GM12875 (cell line): Measurements from ENCODE around the gene NKX6-1.
A peak's percentile ranks its signal among the peaks of the same experiment; 100 is the strongest.

Source experiments
- H3K4me3 ChIP-seq: one replicate; pipeline ENCODE4 v1.5.1; 2011; ENCODE audit warnings: low read depth, low read length, control low read depth
- CTCF ChIP-seq: IDR thresholded peaks from 2 replicates; pipeline ENCODE4 v1.5.1; 2011; ENCODE audit warnings: low read depth, mild to moderate bottlenecking, control low read depth, inconsistent platforms, low read length, moderate library complexity, borderline replicate concordance; ENCODE audit not compliant: insufficient read depth

Gene NKX6-1

GRCh38 chr4:84529169-84529751 lies 30.2 kb upstream of the NKX6-1 start:
- H3K4me3 ChIP-seq = no peak overlapping the region
- peak; percentile 32; the same call in 1 of the 2 replicates for TF ChIP-seq CTCF

- no peak overlapping the region for H3K4me3 ChIP-seq
- TF ChIP-seq CTCF = no peak
Measured at GRCh38 chr4:84527391-84527790, 28.3 kb upstream of the NKX6-1 start.

- TF ChIP-seq CTCF = no peak
- no peak overlapping the region for H3K4me3 ChIP-seq
Measured at GRCh38 chr4:84515075-84515474, 16.0 kb upstream of the NKX6-1 start.

GRCh38 chr4:84512277-84512676 lies 13.2 kb upstream of the NKX6-1 start:
- no peak for TF ChIP-seq CTCF

GRCh38 chr4:84511703-84512102 lies 12.6 kb upstream of the NKX6-1 start:
- no peak overlapping the region for H3K4me3 ChIP-seq
- no peak for TF ChIP-seq CTCF

More at GRCh38 chr4:84512277-84512676, 13.2 kb upstream of the NKX6-1 start:
- H3K4me3 ChIP-seq = no peak overlapping the region

GRCh38 chr4:84507941-84508340 lies 8.8 kb upstream of the NKX6-1 start:
- H3K4me3 ChIP-seq = no peak overlapping the region
- no peak for TF ChIP-seq CTCF

- no peak overlapping the region for H3K4me3 ChIP-seq
- TF ChIP-seq CTCF = no peak
Measured at GRCh38 chr4:84504821-84505220, 5.7 kb upstream of the NKX6-1 start.
